BE2C (cell line): ENCODE measurements around the gene PRAMEF15.
A peak's percentile ranks its signal among the peaks of the same experiment; 100 is the strongest.
"Not testable (repeated sequence)": the region's sequence is repeated elsewhere in the genome, so short reads cannot be mapped to it uniquely, and the experiment has no call there.

Source experiments
- DNase-seq: peaks from one replicate; pipeline ENCODE4 v3.0.0-alpha.2; 2020
- H3K27me3 ChIP-seq: fragments of 250-450 bp; sonication (Bioruptor Pico); 2 replicates; pipeline ENCODE4 v1.5.1; 2020; ENCODE audit warnings: mild to moderate bottlenecking
- H3K36me3 ChIP-seq: fragments of 250-450 bp; sonication (Bioruptor Pico); 2 replicates; pipeline ENCODE4 v1.5.1; 2020; ENCODE audit warnings: mild to moderate bottlenecking
- H3K4me1 ChIP-seq: fragments of 250-450 bp; sonication (Bioruptor Pico); 2 replicates; pipeline ENCODE4 v1.5.1; 2020
- H3K4me3 ChIP-seq: 2 replicates; pipeline ENCODE4 v1.5.1; 2011; ENCODE audit warnings: low read depth, low read length
- H3K9me3 ChIP-seq: fragments of 250-450 bp; sonication (Bioruptor Pico); 2 replicates; pipeline ENCODE4 v1.5.1; 2020
- TF ChIP-seq, protein P1 (sequence below): IDR thresholded peaks from 2 replicates; pipeline ENCODE4 v1.5.1; 2012; ENCODE audit warnings: mild to moderate bottlenecking, low read depth, low read length

PRAMEF15 gene

DNA sequence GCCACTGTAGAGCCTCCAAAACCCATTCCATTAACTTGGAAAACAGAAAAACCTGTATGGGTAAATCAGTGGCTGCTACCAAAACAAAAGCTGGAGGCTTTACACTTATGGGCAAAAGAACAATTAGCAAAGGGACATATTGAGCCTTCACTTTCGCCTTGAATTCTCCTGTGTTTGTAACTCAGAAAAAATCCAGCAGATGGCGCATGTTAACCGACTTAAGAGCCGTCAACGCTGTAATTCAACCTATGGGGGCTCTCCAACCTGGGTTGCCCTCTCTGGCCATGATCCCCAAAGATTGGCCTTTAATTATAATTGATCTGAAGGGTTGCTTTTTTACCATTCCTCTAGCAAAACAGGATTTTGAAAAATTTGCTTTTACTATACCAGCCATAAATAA lies 41.4 kb downstream of the PRAMEF15 start:
- not testable (repeated sequence) for H3K36me3 ChIP-seq, H3K27me3 ChIP-seq, H3K4me1 ChIP-seq, H3K4me3 ChIP-seq, H3K9me3 ChIP-seq
- TF ChIP-seq, protein P1, sequence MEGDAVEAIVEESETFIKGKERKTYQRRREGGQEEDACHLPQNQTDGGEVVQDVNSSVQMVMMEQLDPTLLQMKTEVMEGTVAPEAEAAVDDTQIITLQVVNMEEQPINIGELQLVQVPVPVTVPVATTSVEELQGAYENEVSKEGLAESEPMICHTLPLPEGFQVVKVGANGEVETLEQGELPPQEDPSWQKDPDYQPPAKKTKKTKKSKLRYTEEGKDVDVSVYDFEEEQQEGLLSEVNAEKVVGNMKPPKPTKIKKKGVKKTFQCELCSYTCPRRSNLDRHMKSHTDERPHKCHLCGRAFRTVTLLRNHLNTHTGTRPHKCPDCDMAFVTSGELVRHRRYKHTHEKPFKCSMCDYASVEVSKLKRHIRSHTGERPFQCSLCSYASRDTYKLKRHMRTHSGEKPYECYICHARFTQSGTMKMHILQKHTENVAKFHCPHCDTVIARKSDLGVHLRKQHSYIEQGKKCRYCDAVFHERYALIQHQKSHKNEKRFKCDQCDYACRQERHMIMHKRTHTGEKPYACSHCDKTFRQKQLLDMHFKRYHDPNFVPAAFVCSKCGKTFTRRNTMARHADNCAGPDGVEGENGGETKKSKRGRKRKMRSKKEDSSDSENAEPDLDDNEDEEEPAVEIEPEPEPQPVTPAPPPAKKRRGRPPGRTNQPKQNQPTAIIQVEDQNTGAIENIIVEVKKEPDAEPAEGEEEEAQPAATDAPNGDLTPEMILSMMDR, result peak; percentile 37
- DNase-seq, result peak; percentile 20

DNA sequence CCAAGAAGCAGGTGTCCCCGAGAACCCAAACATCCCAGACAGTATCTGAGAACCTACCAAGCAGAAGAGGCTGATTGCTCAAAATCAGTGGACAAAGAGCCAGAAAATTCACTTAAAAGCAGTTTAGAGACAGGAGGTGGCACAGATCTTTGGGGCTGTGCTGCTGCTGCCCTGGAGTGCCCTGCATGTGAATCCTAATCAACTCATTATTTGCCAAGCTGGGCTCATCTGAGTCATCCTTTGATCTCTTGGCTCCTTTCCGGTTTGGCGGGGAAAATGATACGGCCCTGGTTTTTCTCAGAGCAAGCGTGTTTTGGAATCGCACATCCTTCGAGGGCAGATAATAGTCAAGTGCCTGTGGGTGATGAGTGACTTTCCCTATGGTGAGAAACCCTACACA lies 47.0 kb downstream of the PRAMEF15 start:
- H3K9me3 ChIP-seq, H3K36me3 ChIP-seq, DNase-seq, H3K27me3 ChIP-seq, H3K4me1 ChIP-seq, H3K4me3 ChIP-seq: not testable (repeated sequence)

DNA sequence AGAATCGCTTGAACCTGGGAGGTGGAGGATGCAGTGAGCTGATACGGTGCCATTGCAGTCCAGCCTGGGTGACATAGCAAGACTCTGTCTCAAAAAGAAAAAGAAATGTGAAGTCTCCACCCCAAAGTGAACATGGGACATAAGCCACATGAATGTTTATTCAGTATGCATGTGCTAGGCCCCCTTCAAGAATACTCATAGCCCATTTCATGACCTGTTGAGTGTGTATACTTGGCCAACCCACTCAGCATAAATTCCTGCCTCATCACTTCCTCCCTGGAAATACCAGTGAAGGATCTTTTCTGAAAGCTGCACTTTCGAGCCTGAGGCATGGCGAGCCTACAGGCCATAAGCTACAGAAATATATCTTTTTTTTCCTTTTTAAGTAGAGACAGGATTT lies 49.5 kb downstream of the PRAMEF15 start:
- not testable (repeated sequence) for H3K36me3 ChIP-seq, H3K9me3 ChIP-seq, H3K4me1 ChIP-seq, H3K27me3 ChIP-seq, DNase-seq, H3K4me3 ChIP-seq

DNA sequence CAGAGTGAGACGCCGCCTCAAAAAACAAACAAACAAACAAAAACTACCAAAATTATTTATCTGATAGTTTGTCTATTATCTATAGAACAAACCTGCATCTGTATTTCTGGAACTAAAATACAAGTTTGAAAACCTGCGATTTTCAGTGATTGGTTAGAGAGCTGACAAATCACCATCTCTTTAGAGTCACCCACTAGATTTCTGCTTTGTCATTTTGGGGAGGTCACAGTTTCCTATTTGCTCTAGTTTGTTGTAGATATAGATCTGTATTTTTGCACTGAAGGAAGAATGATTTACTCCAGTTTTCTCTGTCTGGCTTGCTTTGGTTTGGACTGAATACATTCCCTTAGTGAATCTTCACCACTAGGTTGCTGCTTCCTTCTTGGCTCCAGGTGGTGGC lies 51.2 kb downstream of the PRAMEF15 start:
- H3K9me3 ChIP-seq, H3K36me3 ChIP-seq, DNase-seq, H3K4me3 ChIP-seq, H3K27me3 ChIP-seq, H3K4me1 ChIP-seq: not testable (repeated sequence)

DNA sequence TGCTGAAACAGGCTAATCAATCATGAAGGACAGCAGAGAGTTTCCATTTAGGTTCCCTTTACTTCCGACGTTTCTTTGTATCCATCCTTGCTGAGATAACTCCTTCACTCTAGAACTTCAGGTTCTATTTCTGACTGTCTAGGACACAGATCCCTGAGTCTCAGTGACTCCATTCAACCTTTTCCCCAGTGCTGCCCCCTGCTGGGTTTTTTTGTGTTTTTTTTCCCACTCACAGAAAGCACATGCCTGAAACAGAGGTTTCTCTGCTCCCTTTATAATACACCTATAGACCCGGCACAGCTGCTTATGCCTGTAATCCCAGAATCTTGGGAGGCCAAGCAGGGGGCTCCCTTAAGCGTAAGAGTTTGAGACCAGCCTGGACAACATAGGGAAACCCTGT lies 53.2 kb downstream of the PRAMEF15 start:
- not testable (repeated sequence) for H3K9me3 ChIP-seq, H3K36me3 ChIP-seq, H3K27me3 ChIP-seq, H3K4me1 ChIP-seq, H3K4me3 ChIP-seq
- DNase-seq, result peak; percentile 8
